ENCODE data around the gene LILRB5. TPM values are rescaled to one million over a fixed set of nuclear protein-coding genes. Genes with fewer than 3 reads are reported as not detected.
"Not testable (repeated sequence)": the region's sequence is repeated elsewhere in the genome, so short reads cannot be mapped to it uniquely, and the experiment has no call there.

The LILRB5 gene
- total and polyA plus RNA-seq, 3 donors from 2014 or later = 1.9 to 8.7 (median 4.4) TPM

DNA sequence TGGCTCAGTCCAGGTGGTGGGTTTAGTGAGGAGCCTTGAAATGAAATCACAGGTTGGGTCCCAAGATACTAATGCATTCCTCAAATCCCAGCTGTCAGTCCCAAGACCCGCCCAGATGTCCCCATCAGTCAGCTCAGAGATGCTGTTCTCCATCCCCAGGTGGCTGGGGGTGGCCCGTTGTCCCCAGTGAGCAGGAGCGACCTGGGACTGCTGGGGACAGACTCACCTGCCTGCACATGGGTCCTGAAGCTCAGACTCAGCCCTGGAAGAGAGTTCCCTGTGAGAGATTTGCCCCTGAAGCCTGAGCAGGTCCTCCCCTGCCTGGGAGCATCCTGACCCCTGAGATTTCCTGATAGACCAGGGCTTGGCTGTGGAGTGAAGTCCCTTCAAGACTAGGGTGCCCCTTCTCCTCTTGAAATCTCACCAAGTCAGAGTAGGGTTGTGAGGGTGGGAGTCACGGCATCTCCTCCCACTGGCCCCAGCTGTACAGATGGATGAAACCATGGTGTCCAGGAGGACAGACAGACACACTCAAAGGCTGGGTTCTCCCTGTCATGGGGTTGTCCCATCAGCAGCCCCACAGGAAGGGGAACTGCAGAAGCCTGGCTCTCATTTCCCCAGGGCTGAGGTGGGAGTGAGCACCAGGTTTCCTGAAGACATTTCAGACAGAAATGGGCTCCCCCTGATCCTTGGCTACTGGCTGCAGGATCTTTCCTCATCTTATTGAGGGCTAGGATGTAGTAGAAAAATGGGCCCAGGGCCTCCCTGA, 41.5 kb upstream of the LILRB5 start:
- Histone ChIP-seq H3K36me3 (ENCODE audit: low read depth, missing control alignments) (no peaks in the 10 kb centered on the region), H3K27me3 (no peaks in the 10 kb centered on the region), H3K27ac (no peak overlapping the region), H3K4me3 (no peak overlapping the region), H3K9me3 (no peaks in the 10 kb centered on the region), H3K4me1 (no peaks in the 10 kb centered on the region)
- no peak for DNase-seq
- TF ChIP-seq, protein P1, sequence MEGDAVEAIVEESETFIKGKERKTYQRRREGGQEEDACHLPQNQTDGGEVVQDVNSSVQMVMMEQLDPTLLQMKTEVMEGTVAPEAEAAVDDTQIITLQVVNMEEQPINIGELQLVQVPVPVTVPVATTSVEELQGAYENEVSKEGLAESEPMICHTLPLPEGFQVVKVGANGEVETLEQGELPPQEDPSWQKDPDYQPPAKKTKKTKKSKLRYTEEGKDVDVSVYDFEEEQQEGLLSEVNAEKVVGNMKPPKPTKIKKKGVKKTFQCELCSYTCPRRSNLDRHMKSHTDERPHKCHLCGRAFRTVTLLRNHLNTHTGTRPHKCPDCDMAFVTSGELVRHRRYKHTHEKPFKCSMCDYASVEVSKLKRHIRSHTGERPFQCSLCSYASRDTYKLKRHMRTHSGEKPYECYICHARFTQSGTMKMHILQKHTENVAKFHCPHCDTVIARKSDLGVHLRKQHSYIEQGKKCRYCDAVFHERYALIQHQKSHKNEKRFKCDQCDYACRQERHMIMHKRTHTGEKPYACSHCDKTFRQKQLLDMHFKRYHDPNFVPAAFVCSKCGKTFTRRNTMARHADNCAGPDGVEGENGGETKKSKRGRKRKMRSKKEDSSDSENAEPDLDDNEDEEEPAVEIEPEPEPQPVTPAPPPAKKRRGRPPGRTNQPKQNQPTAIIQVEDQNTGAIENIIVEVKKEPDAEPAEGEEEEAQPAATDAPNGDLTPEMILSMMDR (IDR thresholded peaks at IDR 0.05) = no peak
- no peak for TF ChIP-seq POLR2A (IDR thresholded peaks at IDR 0.05)
- 52 to 72% methylated on average over 3 of the region's 4 CpGs for WGBS, 2 donors
- intact Hi-C loops (cut with DNase I; ENCODE audit: low total_unique reads) = no loop called here

DNA sequence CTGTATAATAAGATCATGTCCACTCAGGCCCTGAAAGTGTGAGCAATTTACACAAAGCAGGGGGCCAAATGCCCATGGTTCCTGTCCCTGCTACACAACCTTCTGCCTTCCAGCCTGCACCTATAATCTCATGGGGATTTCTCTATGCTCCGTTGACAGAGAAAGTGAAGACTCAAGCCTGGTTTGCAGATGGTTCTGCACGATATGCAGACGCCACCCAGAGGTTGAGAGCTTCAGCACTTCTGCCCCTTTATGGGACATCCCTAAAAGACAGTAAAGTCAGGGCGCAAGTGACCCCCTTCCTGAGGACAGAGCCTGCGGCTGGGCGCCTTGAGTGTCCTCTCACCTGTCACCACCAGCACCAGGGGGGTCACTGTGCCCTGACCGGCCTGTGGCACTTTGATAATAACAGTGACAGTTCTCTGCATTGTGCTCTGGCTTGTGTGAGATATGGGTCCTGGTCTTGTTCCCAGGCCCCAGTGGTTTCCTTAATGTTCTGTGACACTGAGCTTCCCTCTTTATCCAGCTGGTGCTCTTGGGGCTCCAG, 40.8 kb upstream of the LILRB5 start:
- Histone ChIP-seq H3K36me3 (ENCODE audit: low read depth, missing control alignments) (no peaks in the 10 kb centered on the region), H3K27me3 (no peaks in the 10 kb centered on the region), H3K9me3 (no peaks in the 10 kb centered on the region), H3K4me1 (no peaks in the 10 kb centered on the region), H3K27ac (no peak overlapping the region), H3K4me3 (no peak overlapping the region)
- 57 to 71% methylated on average over 5 to 7 of the region's 7 CpGs for WGBS, 2 donors
- no peak for DNase-seq
- TF ChIP-seq, protein P1 (IDR thresholded peaks at IDR 0.05) = no peak
- no peak for TF ChIP-seq POLR2A (IDR thresholded peaks at IDR 0.05)
- intact Hi-C loops (cut with DNase I; ENCODE audit: low total_unique reads) = no loop called here

DNA sequence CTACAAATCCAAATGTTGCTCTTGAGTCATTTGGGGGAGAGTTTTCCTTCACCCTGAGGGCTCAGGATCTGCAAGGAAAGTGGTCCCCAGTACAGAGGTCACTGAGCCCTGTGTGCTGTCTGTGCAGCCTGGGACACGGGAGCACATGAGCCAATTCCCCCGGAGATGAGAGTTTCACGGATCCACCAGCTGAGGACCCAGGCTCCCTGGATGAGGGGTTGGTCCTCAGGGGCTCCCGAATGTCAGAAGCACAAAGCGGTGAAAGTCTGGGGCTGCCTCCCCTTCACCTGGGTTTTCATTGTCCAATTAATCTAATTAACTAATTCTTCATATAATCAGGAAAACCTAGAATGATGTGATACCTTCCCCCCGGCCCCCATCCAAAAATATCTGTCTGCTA, 37.5 kb upstream of the LILRB5 start:
- Histone ChIP-seq H3K9me3 (no peaks in the 10 kb centered on the region), H3K27ac (no peak overlapping the region), H3K4me1 (no peaks in the 10 kb centered on the region), H3K27me3 (no peaks in the 10 kb centered on the region), H3K4me3 (no peak overlapping the region), H3K36me3 (ENCODE audit: low read depth, missing control alignments) (no peaks in the 10 kb centered on the region)
- TF ChIP-seq POLR2A (IDR thresholded peaks at IDR 0.05) = no peak
- TF ChIP-seq, protein P1 (IDR thresholded peaks at IDR 0.05) = no peak
- intact Hi-C loops (cut with DNase I; ENCODE audit: low total_unique reads) = no loop called here
- 83 to 89% methylated on average over 6 of the region's 6 CpGs for WGBS, 2 donors
- no peak for DNase-seq

DNA sequence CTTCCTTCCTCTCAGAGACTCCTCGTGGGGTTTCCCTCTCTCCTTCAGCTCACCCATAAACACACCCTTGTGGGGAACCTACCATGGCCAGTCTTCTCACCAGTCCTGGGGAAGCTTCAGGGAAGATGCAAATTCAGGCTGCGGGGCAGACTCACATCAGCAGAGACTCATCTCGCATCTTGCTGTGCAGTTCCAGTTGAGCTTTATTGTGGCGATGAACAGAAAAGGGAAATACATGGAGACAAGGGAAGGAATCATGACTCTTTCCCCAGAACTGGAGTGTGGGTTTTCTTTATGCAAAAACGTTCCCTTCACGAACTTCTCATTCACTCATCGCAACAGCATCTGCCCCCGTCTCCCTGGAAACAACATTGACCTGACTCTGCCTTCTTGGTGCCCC, 32.1 kb upstream of the LILRB5 start:
- H3K9me3 ChIP-seq; DNase-seq; H3K27me3 ChIP-seq; intact Hi-C loops (cut with DNase I; ENCODE audit: low total_unique reads); H3K36me3 ChIP-seq (ENCODE audit: low read depth, missing control alignments); H3K4me1 ChIP-seq; H3K27ac ChIP-seq; H3K4me3 ChIP-seq: not testable (repeated sequence)
- 44 to 78% methylated on average over 8 of the region's 8 CpGs for WGBS, 2 donors

DNA sequence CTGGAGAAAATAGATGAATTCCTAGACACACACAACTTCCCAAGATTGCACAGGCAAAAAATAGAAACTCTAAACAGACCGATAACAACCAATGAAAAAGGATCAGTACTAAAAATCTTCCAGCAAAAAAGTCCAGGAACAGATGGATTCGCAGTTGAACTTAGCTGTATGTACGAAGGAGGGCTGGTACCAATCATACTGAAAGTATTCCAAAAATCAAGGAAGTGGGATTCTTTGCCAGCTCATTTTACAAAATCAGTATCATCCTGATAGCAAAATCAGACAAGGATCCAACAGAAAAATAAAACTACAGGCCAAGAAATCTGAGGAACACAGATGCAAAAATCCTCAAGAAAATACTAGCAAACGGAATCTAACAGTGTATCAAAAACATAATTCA, 30.4 kb upstream of the LILRB5 start:
- Histone ChIP-seq H3K27ac (no peak overlapping the region), H3K4me1 (no peaks in the 10 kb centered on the region), H3K4me3 (no peak overlapping the region), H3K36me3 (ENCODE audit: low read depth, missing control alignments) (no peaks in the 10 kb centered on the region), H3K9me3 (no peaks in the 10 kb centered on the region), H3K27me3 (no peaks in the 10 kb centered on the region)
- TF ChIP-seq, protein P1 (IDR thresholded peaks at IDR 0.05) = no peak
- no peak for TF ChIP-seq POLR2A (IDR thresholded peaks at IDR 0.05)
- WGBS, 2 donors = 69 to 83% methylated on average over 4 of the region's 4 CpGs
- intact Hi-C loops (cut with DNase I; ENCODE audit: low total_unique reads) = no loop called here
- DNase-seq = no peak

DNA sequence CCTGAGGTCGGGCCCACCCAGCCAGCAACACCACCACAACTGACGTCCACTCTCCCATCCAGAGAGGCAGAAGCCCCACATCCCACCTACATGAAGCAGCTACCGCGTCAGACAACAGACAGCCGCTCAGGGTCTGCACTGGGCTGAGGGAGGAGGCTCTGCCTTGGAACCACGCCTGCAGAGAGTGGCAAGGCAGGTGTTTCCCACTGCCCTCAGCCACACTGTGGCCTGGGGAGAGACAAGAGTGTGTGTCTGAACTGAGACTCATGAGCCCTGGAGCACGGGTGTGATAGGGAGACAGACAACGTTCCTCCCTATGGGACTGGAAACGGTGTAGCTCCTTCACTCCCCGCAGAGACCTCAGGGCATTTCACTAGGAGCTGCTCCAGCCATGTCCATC, 29.2 kb upstream of the LILRB5 start:
- H3K4me1 ChIP-seq; H3K9me3 ChIP-seq; H3K27me3 ChIP-seq; H3K36me3 ChIP-seq (ENCODE audit: low read depth, missing control alignments); H3K4me3 ChIP-seq; H3K27ac ChIP-seq; intact Hi-C loops (cut with DNase I; ENCODE audit: low total_unique reads); DNase-seq: not testable (repeated sequence)
- WGBS, 2 donors = 83 to 100% methylated on average over 1 to 2 of the region's 10 CpGs

DNA sequence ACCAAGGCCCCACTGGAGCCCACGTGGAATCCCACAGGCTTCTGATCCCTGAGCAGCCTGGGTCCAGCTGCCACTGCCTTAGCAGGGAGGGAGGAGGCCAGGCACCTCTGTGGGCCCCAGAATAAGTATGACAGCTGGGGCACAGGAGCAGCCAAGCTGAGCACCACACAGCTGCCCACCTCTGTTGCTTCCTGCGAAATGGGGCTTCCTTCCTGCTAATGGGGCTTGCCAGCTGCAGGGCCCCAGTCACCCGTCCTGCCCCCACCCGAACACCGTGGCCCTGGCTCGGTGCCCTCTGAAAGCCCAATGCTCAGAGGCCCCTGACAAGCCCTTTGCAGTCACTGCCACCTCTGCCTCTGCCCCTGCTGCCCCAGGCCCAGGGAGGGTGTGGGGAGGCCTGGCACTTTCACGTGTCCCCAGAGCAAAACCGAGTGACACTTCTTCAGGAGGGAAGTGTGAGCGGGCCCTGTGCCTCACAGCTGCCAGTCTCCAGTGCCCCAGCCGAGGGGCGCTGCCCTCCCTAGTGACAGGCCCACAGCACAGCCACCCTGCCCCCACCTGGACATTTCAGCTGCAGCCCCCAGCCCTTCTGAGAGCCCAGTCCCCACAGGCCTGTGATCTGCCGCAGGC, 28.5 kb upstream of the LILRB5 start:
- not testable (repeated sequence) for DNase-seq

More for the DNA sequence above, 28.5 kb upstream of the LILRB5 start:
- H3K4me3 ChIP-seq; H3K27ac ChIP-seq; H3K36me3 ChIP-seq (ENCODE audit: low read depth, missing control alignments); H3K27me3 ChIP-seq; H3K4me1 ChIP-seq; H3K9me3 ChIP-seq; intact Hi-C loops (cut with DNase I; ENCODE audit: low total_unique reads): not testable (repeated sequence)
- 67 to 81% methylated on average over 3 to 11 of the region's 12 CpGs for WGBS, 2 donors
